GM18951 (cell line): ENCODE results near the gene SNRNP25.

Experiments
- POLR2A ChIP-seq: IDR thresholded peaks from 4 replicates; pipeline ENCODE4 v1.6.1; 2011; ENCODE audit warnings: mild to moderate bottlenecking; ENCODE audit not compliant: insufficient read length, insufficient read depth; ENCODE audit errors: extremely low read depth
- in situ Hi-C: fragments of 300-500 bp; cut with MboI; formaldehyde crosslinking; loops from one replicate; pipeline ENCODE4 v1.12.0; 2022; ENCODE audit warnings: low sequenced_read_pairs, mixed read lengths, inconsistent platforms; ENCODE audit not compliant: unreplicated experiment

SNRNP25 gene

GRCh38 chr16:84718-85406, 31.2 kb downstream of the SNRNP25 start:
- no peak for TF ChIP-seq POLR2A
- in situ Hi-C loops: no loop called here

GRCh38 chr16:85407-85782, 31.8 kb downstream of the SNRNP25 start:
- TF ChIP-seq POLR2A: no peak
- in situ Hi-C loops: no loop called here

- in situ Hi-C loops: no loop called here
These were observed 32.2 kb downstream of the SNRNP25 start for GRCh38 chr16:85865-86264.

GRCh38 chr16:86483-86952, 32.9 kb downstream of the SNRNP25 start:
- in situ Hi-C loops: no loop called here
- TF ChIP-seq POLR2A: no peak

More at GRCh38 chr16:85865-86264, 32.2 kb downstream of the SNRNP25 start:
- no peak for TF ChIP-seq POLR2A

- no peak for TF ChIP-seq POLR2A
- in situ Hi-C loops: no loop called here
These were observed 35.0 kb downstream of the SNRNP25 start for GRCh38 chr16:88613-89012.

- TF ChIP-seq POLR2A: no peak
- in situ Hi-C loops: no loop called here
These were observed 36.0 kb downstream of the SNRNP25 start for GRCh38 chr16:89391-90302.

GRCh38 chr16:91484-91883, 37.9 kb downstream of the SNRNP25 start:
- no peak for TF ChIP-seq POLR2A

GRCh38 chr16:92431-93339, 39.1 kb downstream of the SNRNP25 start:
- in situ Hi-C loops: no loop called here
- no peak for TF ChIP-seq POLR2A

More at GRCh38 chr16:91484-91883, 37.9 kb downstream of the SNRNP25 start:
- in situ Hi-C loops: no loop called here

GRCh38 chr16:94918-95265, 41.3 kb downstream of the SNRNP25 start:
- TF ChIP-seq POLR2A: no peak
- in situ Hi-C loops: no loop called here

GRCh38 chr16:96935-97381, 43.3 kb downstream of the SNRNP25 start:
- in situ Hi-C loops: no loop called here
- no peak for TF ChIP-seq POLR2A

GRCh38 chr16:97822-98221, 44.2 kb downstream of the SNRNP25 start:
- in situ Hi-C loops: no loop called here
- TF ChIP-seq POLR2A: no peak

GRCh38 chr16:100989-101388, 47.4 kb downstream of the SNRNP25 start:
- in situ Hi-C loops: no loop called here
- no peak for TF ChIP-seq POLR2A

- in situ Hi-C loops: no loop called here
- no peak for TF ChIP-seq POLR2A
These were observed 48.0 kb downstream of the SNRNP25 start for GRCh38 chr16:101586-101985.
